Cardiac muscle cell (in vitro differentiated cells and primary cell): Measurements from ENCODE around the gene TRIM67. TPM values are rescaled to one million over a fixed set of nuclear protein-coding genes. Genes with fewer than 3 reads are reported as not detected.
A peak's percentile ranks its signal among the peaks of the same experiment; 100 is the strongest.

Source experiments
- DNase-seq, 2 donors: peaks; one replicate each; pipeline versions ENCODE4 v3.0.0 to v3.0.0-alpha.2; 2010 to 2017; ENCODE audit warnings: low read depth in 1 of 2, low spot score in 1 of 2
- H3K27ac ChIP-seq: fragments of 200-600 bp; sonication (generic); 2 replicates; pipeline ENCODE4 v1.5.1; 2016
- H3K27me3 ChIP-seq: fragments of 200-600 bp; sonication (generic); 2 replicates; pipeline ENCODE4 v1.6.0; 2016; ENCODE audit warnings: control low read depth
- H3K36me3 ChIP-seq: fragments of 200-600 bp; sonication (generic); 2 replicates; pipeline ENCODE4 v1.5.1; 2016; ENCODE audit warnings: control low read depth
- H3K4me1 ChIP-seq: fragments of 200-600 bp; sonication (generic); 2 replicates; pipeline ENCODE4 v1.8.1; 2017; ENCODE audit warnings: low read depth, mild to moderate bottlenecking, mixed run types
- H3K4me3 ChIP-seq: fragments of 200-600 bp; sonication (generic); 2 replicates; pipeline ENCODE4 v1.5.1; 2016; ENCODE audit warnings: mild to moderate bottlenecking
- H3K9me3 ChIP-seq: fragments of 200-600 bp; sonication (generic); 2 replicates; pipeline ENCODE4 v1.5.1; 2017; ENCODE audit warnings: low read depth, mild to moderate bottlenecking, control low read depth
- polyA plus RNA-seq: library from polyadenylated mRNA; unstranded; fragments of >200 nt; fragmentation: Nextera tagmentation; extraction: Ambion mirVana; gene quantifications from 2 replicates; pipeline ENCODE4 v1.2.1, GENCODE V29; 2016
- total RNA-seq: library from RNA; depleted of rRNA; stranded (reverse); fragments of >200 nt; gene quantifications from 2 replicates; pipeline ENCODE4 v1.2.3, GENCODE V29; 2016
- TF ChIP-seq, protein P1 (sequence below): IDR thresholded peaks from 2 replicates; pipeline ENCODE4 v1.5.1; 2012; ENCODE audit warnings: low read depth, mild to moderate bottlenecking, low read length

The TRIM67 gene
- total RNA-seq (0.06 TPM in 1 of 2 replicates, not detected in the other), polyA plus RNA-seq (not detected in 2 replicates)

DNA sequence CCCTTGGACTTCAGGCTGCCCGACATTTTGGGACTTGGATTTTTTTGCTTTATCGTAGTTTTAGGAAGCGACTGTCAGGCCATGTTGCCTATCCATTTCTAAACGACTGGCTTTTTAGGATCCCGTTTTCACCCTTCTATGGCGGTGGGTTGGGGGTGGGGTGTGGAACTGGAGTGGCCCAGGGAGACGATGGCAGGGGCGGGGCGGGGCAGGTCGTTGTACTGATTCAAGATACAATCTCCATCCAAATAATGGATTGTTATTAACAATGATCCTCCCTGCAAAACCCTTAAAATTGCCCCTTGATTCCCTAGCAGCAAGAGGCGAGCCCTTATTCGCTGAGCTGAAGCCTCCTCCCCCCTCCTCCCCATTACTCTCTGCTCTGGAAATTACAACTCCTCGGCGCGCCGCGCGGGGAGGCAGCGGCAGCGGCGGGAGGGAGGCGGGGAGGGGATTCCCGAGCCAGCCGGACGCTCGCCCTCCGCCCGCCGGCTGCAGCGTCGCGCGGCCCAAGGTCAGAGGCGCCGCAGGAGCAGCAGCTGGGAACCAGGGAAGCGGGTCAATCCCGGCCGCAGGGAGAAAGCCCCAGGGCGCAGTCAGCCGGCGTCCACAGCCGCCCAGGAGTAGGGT, at the start of gene TRIM67:
Gene TRIM67 (plus strand): TSS at position 392 of the 630 bp plus-strand sequence. CDS start 912 bp downstream, outside the sequence.
- Histone ChIP-seq H3K9me3 (no peaks in the 10 kb centered on the region), H3K27ac (no peak within 1 kb of the TSS), H3K36me3 (no peaks in the 10 kb centered on the region), H3K4me1 (no peaks in the 10 kb centered on the region), H3K27me3 (peaks cover 99% of the 10 kb centered on the region), H3K4me3 (peak within 1 kb of the TSS; percentile 40)
- TF ChIP-seq, protein P1, sequence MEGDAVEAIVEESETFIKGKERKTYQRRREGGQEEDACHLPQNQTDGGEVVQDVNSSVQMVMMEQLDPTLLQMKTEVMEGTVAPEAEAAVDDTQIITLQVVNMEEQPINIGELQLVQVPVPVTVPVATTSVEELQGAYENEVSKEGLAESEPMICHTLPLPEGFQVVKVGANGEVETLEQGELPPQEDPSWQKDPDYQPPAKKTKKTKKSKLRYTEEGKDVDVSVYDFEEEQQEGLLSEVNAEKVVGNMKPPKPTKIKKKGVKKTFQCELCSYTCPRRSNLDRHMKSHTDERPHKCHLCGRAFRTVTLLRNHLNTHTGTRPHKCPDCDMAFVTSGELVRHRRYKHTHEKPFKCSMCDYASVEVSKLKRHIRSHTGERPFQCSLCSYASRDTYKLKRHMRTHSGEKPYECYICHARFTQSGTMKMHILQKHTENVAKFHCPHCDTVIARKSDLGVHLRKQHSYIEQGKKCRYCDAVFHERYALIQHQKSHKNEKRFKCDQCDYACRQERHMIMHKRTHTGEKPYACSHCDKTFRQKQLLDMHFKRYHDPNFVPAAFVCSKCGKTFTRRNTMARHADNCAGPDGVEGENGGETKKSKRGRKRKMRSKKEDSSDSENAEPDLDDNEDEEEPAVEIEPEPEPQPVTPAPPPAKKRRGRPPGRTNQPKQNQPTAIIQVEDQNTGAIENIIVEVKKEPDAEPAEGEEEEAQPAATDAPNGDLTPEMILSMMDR, result no peak
- DNase-seq, result peak; percentile 29 to 77

DNA sequence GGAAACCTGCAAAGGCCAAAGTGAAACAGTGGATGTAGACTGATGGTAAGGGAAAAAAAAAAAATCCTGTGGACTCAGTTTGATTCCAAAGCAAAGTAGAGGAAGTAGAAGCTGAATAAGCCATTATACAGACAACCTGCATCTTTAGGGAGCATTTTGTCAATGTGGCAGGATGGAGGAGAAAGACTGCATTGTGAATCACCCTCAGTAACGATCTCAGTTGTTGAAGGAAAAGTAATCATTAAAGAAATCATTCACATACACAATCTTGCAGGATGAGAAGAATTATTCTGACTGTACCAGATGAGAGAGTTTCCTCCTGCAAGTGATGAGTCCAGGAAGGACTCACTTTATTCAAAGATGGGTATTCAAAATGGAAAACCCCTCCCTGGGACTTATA, 45.1 kb upstream of the TRIM67 start:
- no peak overlapping the region for H3K4me3 ChIP-seq
- no peak overlapping the region for H3K27ac ChIP-seq
- H3K9me3 ChIP-seq, result no peaks in the 10 kb centered on the region
- no peaks in the 10 kb centered on the region for H3K36me3 ChIP-seq
- no peaks in the 10 kb centered on the region for H3K27me3 ChIP-seq
- TF ChIP-seq, protein P1, result no peak
- no peak for DNase-seq
- no peaks in the 10 kb centered on the region for H3K4me1 ChIP-seq

DNA sequence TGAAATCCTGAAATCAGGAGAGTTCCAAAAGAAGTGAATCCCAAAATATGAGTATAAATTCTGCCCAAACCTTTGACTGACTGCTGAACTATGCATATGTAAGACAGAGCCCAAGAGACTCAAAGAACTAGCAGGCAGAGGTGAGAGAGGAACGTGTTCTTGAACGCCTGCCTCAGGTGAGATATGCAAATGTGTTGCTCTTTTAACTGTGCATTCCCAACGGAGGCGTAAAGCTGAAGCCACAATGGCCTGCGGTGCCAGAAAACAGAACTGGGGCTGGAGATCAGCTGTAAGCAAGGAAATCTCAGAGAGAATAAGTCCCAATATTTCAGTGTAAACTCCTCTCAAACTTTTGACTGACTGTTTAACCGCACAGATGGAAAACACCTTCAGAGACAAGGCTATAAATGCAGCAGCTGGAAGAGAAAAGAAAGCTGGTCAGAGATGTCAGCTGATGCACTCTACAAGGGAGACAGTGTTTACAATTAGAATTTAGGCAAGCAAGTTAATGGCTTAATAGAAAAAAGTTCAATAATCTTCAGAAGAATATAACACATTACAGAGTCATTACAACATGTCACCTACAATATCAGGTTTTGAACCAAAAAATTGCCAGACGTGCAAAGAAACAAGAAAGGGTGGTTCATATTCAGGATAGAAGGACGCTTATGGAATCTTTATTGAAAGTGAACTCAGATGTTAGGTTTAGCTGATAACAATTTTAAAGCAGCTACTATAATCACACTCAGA, 43.0 kb upstream of the TRIM67 start:
- Histone ChIP-seq H3K36me3 (no peaks in the 10 kb centered on the region), H3K27me3 (no peaks in the 10 kb centered on the region), H3K9me3 (no peaks in the 10 kb centered on the region), H3K27ac (no peak overlapping the region), H3K4me3 (no peak overlapping the region), H3K4me1 (no peaks in the 10 kb centered on the region)
- TF ChIP-seq, protein P1, result no peak
- DNase-seq, result no peak

DNA sequence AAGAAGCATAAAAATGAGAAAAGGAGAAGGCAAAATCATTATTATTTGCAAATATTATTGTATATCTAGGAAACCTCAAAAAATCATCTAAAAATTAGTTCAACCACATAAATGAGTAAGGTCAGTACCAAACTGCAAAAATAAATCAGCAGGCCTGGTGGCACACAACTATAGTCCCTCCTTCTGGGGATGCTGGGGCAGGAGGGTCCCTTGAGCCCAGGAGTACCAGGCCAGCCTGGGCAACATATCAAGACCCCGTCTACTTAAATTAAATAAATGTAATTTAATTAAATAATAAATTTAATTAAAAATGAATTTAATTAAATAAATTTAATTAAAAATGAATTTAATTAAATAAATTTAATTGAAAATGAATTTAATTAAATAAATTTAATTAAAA, 40.3 kb upstream of the TRIM67 start:
- DNase-seq, result no peak
- H3K9me3 ChIP-seq, result no peaks in the 10 kb centered on the region
- H3K4me3 ChIP-seq, result no peak overlapping the region
- H3K27ac ChIP-seq, result no peak overlapping the region
- H3K36me3 ChIP-seq, result no peaks in the 10 kb centered on the region
- TF ChIP-seq, protein P1, result no peak
- no peaks in the 10 kb centered on the region for H3K4me1 ChIP-seq
- no peaks in the 10 kb centered on the region for H3K27me3 ChIP-seq

DNA sequence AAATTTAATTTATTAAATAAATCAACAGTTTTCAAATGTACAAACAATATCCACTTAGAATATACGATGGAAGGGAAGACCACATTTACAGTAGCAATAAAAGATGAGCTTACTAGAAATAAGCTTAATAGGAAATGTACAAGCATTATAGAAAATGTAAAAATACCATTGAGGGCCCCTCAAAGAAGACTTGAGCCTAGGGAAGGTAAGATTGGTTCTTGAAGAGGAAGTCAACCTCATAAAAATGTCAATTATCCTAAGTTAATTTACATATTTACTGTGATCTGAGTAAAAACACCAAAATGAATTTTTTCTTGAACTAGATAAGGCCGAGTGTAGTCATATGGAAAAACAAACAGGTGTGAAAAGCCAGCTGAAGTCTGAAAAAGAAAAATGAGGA, 39.7 kb upstream of the TRIM67 start:
- TF ChIP-seq, protein P1, result no peak
- no peaks in the 10 kb centered on the region for H3K4me1 ChIP-seq
- no peaks in the 10 kb centered on the region for H3K36me3 ChIP-seq
- no peaks in the 10 kb centered on the region for H3K9me3 ChIP-seq
- DNase-seq, result no peak
- no peak overlapping the region for H3K27ac ChIP-seq
- no peaks in the 10 kb centered on the region for H3K27me3 ChIP-seq
- no peak overlapping the region for H3K4me3 ChIP-seq
